ENCODE measurements around the gene ATP1A4. TPM values are rescaled to one million over a fixed set of nuclear protein-coding genes. Genes with fewer than 3 reads are reported as not detected.

The ATP1A4 gene
- total RNA-seq, 4 donors from 2014 or later, result 0.07 to 0.47 TPM; not detected in 2

- Histone ChIP-seq H3K4me3 (peak overlapping the region in 3 of 4 donors; percentile 26 to 54 (median 43)), H3K9me3 (no peaks in the 10 kb centered on the region), H3K4me1 (peaks cover 74 to 84% of the 10 kb centered on the region in 2 donors), H3K27me3 (no peaks in the 10 kb centered on the region), H3K36me3 (peaks cover 0 to 16% of the 10 kb centered on the region in 2 donors), H3K27ac (peak overlapping the region; percentile 90 to 95 (median 92))
- in situ Hi-C loops (cut with MboI; ENCODE audit: low sequenced_read_pairs in 4 of 4) (loop anchor here in 3 of 4 donors (5.0 to 10.0 kb wide), 5 partner anchors 56 to 183 kb away; no protein-coding TSS in a partner anchor), intact Hi-C loops (cut with DNase I; ENCODE audit: low total_unique reads) (loop anchor here (2.0 to 5.0 kb wide), 7 partner anchors 17 to 185 kb away; partner anchors contain the start of genes ATP1A2, COPA, NCSTN and PEX19)
- ATAC-seq (no peak), DNase-seq (no peak)
- no peak for TF ChIP-seq CTCF (IDR thresholded peaks at IDR 0.05 in 4 of 5, conservative IDR thresholded peaks at IDR 0.05 in 1 of 5)
- TF ChIP-seq POLR2A (IDR thresholded peaks at IDR 0.05), result no peak
Measured at GRCh38 chr1:160191756-160192155, 40.4 kb downstream of the ATP1A4 start.

GRCh38 chr1:160192234-160192633 lies 40.8 kb downstream of the ATP1A4 start:
- H3K4me3 ChIP-seq, result peak overlapping the region; percentile 22 to 54 (median 34)
- DNase-seq (no peak), ATAC-seq (no peak)
- intact Hi-C loops (cut with DNase I; ENCODE audit: low total_unique reads), result loop anchor here (2.0 to 5.0 kb wide), 7 partner anchors 17 to 185 kb away; partner anchors contain the start of genes ATP1A2, COPA, NCSTN and PEX19
- in situ Hi-C loops (cut with MboI; ENCODE audit: low sequenced_read_pairs in 4 of 4), result loop anchor here in 3 of 4 donors (5.0 to 10.0 kb wide), 5 partner anchors 55 to 183 kb away; no protein-coding TSS in a partner anchor
- no peak for TF ChIP-seq CTCF (IDR thresholded peaks at IDR 0.05 in 4 of 5, conservative IDR thresholded peaks at IDR 0.05 in 1 of 5)
- no peak for TF ChIP-seq POLR2A (IDR thresholded peaks at IDR 0.05)
- peaks cover 77 to 87% of the 10 kb centered on the region in 2 donors for H3K4me1 ChIP-seq
- peaks cover 0 to 16% of the 10 kb centered on the region in 2 donors for H3K36me3 ChIP-seq
- no peaks in the 10 kb centered on the region for H3K27me3 ChIP-seq
- no peaks in the 10 kb centered on the region for H3K9me3 ChIP-seq
- peak overlapping the region; percentile 90 to 95 (median 92) for H3K27ac ChIP-seq

- Histone ChIP-seq H3K36me3 (peaks cover 0 to 16% of the 10 kb centered on the region in 2 donors), H3K4me1 (peaks cover 80 to 92% of the 10 kb centered on the region in 2 donors), H3K27me3 (no peaks in the 10 kb centered on the region), H3K9me3 (no peaks in the 10 kb centered on the region), H3K27ac (peak overlapping the region; percentile 90 to 95 (median 92)), H3K4me3 (peak overlapping the region; percentile 22 to 54 (median 34))
- intact Hi-C loops (cut with DNase I; ENCODE audit: low total_unique reads) (loop anchor here (1.0 to 5.0 kb wide), 8 partner anchors 16 to 184 kb away; partner anchors contain the start of genes ATP1A2, COPA, NCSTN and PEX19), in situ Hi-C loops (cut with MboI; ENCODE audit: low sequenced_read_pairs in 4 of 4) (loop anchor here in 3 of 4 donors (5.0 to 10.0 kb wide), 5 partner anchors 54 to 182 kb away; no protein-coding TSS in a partner anchor)
- peak; percentile 66 to 81 for ATAC-seq
- peak; percentile 78 to 86 for DNase-seq
- peak; percentile 8 to 57 for TF ChIP-seq POLR2A (IDR thresholded peaks at IDR 0.05)
- TF ChIP-seq CTCF (IDR thresholded peaks at IDR 0.05 in 4 of 5, conservative IDR thresholded peaks at IDR 0.05 in 1 of 5), result peak; percentile 95 to 98 (median 98)
Measured at GRCh38 chr1:160193091-160193819, 41.9 kb downstream of the ATP1A4 start.

- intact Hi-C loops (cut with DNase I; ENCODE audit: low total_unique reads), result loop anchor here (1.0 to 5.0 kb wide), 8 partner anchors 15 to 183 kb away; partner anchors contain the start of genes ATP1A2, COPA, NCSTN and PEX19
- Histone ChIP-seq H3K9me3 (no peaks in the 10 kb centered on the region), H3K36me3 (peaks cover 0 to 18% of the 10 kb centered on the region in 2 donors), H3K4me1 (peaks cover 72 to 90% of the 10 kb centered on the region in 2 donors), H3K4me3 (no peak overlapping the region), H3K27me3 (no peaks in the 10 kb centered on the region), H3K27ac (peak overlapping the region; percentile 90 to 95 (median 92))
- no peak for ATAC-seq
- TF ChIP-seq POLR2A (IDR thresholded peaks at IDR 0.05), result no peak
- TF ChIP-seq CTCF (IDR thresholded peaks at IDR 0.05 in 4 of 5, conservative IDR thresholded peaks at IDR 0.05 in 1 of 5), result no peak
- no peak for DNase-seq
- in situ Hi-C loops (cut with MboI; ENCODE audit: low sequenced_read_pairs in 4 of 4), result loop anchor here in 3 of 4 donors (5.0 to 10.0 kb wide), 5 partner anchors 53 to 181 kb away; no protein-coding TSS in a partner anchor
Measured at GRCh38 chr1:160193832-160194736, 42.7 kb downstream of the ATP1A4 start.

All from gastrocnemius medialis (tissue), 4 donors.